NCI-H2171 treated with DMSO at 0.1 percent for 48 hours (cell line): ENCODE data around the gene MLC1.

Experiments used
- DNase-seq: peaks from one replicate; lab custom pipeline; 2025; lab: John Stamatoyannopoulos, UW

MLC1 gene

GRCh38 chr22:50085211-50085972, at the start of gene MLC1:
TSS of gene MLC1 (minus strand) at chr22:50085426. CDS start at chr22:50084902, 524 bp downstream.
- DNase-seq, result no peak

DNA sequence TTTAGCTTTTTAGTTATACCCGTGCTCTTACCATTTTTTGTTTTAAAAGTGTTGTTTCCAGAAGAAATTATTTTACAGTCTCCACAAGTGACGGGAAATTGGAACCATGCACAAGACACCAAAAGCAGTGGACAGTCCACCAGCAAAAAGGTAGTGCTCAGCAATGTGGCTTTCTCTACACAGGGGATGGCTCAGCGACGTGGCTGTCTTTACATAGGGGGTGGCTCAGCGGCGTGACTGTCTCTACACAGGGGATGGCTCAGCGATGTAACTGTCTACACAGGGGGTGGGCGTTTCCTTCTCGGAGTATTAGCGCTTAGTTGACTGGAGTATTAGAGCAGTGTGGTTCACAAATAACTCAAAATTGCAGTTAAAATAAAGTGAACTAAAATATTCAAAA, 49.3 kb upstream of the MLC1 start:
- no peak for DNase-seq

DNA sequence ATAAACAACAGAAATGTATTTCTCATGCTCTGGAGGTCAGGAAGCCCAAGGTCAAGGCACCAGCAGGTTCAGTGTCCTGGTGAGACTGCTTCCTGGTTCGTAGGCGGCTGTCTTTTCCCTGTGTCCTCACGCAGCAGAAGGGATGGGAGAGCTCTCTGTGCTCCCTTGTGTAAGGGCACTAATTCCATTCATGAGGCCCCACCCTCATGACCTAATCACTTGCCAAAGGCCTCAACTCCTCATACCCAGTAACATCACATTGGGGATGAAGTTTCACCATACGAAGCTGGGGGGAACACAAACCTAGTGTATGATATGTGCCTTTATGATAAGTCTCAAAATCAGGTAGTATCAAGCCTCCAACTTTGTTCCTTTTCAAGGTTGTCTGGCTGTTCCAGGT, 46.7 kb upstream of the MLC1 start:
- no peak for DNase-seq

DNA sequence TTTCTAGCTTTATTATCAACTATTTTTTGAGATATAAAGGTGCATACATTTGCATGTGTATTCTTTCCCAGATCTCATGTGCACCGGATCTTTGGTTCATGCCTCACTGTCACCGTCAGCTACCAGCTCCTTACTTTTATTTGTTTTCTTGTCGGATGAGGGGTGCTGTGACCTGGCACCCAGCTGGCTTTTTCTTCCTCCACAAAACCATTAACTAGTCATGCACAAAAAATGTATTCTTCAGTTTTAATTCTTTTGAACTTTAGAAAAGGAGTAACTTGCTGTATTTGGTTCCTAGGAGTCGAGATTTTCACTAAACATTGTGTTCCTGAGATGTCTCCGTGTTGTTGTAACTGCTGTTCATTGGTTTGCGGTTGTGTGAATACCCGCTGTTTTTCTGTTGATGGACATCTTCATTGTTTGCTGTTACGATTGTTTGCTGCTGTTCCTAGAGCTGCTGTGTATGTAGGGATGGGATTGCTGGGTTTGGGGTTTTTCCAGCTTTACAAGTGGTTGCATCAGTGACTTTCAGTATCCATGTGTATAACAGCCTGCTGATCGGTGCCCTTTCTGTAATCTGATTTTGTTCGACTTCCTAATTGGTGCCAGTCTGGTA, 44.0 kb upstream of the MLC1 start:
- DNase-seq, result no peak

DNA sequence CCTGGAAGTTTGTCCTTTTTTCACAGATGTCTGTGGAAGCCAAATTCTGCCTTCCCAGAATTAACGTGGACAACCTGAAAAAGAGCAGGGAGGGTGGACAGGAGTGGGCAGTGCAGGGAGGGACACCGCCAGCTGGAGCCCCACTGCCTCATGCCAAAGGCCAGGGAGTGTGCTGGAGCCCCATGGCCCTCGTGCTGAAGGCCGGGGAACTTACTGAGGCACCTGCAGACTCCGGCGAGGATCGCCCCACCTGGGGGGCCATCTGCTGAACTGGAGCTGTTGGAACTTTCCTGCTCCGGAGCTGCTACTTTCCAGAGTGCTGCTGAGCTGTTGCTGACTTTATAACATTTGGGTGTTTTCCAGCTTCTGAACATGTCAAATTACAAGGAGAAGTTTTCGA, 39.8 kb upstream of the MLC1 start:
- DNase-seq, result no peak

- DNase-seq, result no peak
These were observed 37.9 kb upstream of the MLC1 start for GRCh38 chr22:50123119-50123518.

GRCh38 chr22:50121202-50121740, 36.0 kb upstream of the MLC1 start:
- DNase-seq, result no peak

- no peak for DNase-seq
These were observed 34.6 kb upstream of the MLC1 start for GRCh38 chr22:50119768-50120251.

DNA sequence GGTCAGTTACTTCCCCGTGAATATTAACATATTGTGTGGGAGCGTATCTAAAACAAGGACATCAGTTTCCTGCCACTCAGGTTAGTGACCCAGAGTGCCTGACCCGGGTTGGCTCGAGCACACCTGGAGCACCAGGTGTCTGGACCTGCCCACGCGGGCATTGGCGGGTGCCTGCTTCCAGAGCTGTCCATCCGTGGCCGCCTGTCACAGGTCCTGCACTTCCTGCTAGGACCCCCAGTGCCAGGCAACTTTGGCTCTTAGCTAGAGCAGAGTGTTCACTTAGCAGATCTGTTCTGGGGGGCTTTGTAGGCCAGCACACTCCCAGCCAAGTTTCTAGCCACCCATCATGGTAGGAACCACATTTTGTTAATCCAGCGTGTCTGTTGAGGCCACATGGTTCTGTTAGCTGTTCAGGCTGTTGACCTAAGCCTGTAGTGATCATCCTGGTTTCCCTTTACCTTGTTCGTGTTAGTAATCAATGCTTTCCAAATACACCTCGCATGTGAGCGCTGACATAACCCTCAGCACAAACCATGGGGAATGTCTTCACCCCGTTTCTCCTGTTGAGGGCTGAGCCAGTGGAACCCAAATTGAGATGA, 34.0 kb upstream of the MLC1 start:
- DNase-seq, result no peak

DNA sequence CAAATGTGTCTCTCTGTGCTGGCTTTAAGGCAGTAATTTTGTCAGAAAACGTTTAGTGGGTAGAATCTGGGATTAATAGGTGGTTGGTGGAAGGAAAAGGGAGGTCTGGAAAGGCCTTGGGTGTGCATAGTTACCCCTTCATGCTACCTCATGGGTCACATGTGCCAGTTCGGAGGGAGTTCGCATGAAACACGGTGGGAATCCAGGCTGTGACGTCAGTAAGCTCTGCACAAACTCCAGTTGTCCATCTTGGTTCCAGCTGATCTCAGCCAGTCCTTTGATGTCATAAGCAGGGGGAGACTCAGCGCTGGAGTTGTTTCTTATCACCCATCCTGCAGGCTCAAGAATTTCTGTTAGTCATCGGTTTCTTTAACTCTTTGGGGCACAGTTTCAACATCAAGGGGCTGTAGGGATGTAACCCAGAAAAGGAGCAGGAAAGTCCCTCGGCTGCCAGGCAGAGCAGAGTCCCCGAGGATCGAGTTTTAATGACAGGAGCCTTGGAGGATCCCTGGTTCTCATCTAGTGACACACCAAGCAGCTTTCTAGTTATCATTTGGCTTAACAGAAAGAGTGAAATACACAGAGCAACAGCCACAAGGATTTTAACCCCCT, 33.4 kb upstream of the MLC1 start:
- no peak for DNase-seq

DNA sequence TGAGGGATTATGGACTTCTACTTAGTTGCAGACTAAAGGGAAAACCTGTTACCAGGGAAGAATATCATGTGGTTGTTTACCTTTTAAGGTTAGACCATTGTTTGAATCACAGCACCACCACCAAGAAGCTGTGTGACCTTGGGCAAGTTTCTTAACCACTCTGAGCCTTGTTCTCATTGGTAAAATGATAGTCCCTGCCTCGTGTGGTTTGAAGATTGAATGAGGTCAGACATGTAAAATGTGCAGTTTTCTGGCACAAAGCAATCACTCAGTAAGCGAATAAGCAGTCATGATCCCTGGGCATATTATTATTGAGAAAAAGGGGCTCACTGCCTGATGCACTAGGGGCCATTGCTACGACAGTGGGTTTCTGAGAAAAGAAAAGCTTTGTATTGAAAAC, 32.9 kb upstream of the MLC1 start:
- DNase-seq, result no peak

DNA sequence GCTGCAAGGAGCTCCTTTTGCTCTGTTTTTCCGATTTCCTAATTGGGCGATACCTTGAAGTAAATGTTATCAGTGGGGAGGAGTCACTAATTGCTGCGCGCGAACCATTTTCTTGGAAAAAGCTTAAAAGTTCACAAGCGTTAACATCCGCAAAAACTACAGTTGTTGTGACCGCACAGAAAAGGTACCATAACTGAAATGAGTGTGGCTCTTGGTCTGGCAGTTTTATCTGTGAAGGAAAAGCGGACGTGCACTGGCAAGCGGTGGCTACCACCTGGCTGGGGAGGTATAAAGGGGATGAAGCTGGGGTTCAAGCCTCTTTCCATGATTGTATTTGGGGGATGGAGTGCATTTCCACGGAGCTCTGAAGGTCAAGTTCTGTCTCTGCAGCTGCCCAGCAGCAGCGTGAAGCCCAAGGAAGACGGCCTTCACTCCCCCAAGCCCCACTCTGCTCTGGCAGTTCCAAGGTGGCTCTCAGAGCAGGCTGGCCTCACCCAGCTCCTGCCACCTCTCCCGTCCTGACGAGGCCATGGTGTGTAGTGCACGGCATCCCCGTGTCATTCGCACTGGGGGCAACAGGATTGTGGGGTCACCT, 32.0 kb upstream of the MLC1 start:
- no peak for DNase-seq

DNA sequence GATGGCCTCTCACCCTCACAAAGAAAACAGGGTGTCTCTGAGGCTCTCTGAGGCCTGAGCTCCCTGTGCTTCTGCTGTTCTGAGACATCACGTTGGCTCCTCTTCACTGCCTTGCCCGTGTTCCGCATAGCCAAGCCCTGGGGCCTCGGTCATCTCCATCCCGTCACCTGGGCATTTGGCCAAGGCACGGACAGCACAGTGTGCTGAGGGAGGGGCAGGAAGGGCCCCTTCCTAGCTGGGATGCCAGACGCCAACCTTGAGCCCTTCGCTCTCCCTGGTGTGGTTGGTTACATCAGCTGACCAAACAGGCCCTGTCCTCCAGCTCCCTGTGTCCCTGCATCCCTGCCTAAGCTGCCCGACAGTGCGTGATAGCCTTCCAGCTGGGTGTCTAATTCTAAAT, 30.5 kb upstream of the MLC1 start:
- DNase-seq, result no peak

DNA sequence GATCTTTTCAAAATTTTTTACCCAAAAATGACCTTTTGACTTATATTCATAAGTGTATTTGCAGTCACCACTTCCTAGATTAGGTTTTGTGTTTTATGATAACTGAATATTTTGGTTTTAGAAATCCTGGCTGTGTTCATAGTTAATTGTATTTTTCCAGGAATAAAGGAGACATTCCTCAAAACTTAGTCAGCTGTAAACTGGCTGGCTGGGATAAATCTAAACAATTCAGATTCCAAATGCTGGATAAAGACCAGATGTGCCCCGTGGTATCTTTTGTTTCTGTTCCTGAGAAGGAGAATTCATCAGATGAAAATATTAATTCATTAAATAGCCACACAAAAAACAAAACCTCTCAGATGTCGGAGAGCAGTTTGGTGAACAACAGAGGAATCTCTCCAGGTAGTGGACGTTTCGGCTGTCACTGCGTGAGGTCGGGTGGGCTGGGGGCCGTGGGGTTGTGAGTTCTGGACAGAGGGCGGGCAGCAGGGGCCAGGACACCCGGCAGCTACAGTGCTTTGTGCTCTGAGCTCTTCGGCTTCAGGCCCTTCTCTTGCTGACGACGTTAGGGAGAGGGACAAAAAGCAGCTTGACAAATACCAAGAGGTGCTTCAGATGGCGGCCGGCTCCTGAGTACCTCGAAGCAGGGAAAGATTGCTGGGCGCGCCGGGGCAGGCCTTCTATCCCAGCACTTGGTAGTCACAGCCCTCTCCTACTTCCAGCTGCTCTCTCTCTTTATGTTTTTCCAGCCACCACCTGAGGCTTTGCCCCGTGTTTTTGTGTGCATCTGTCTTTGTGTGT, 29.2 kb upstream of the MLC1 start:
- DNase-seq, result peak; percentile 80

- DNase-seq, result no peak
These were observed 27.2 kb upstream of the MLC1 start for GRCh38 chr22:50112151-50113118.

- DNase-seq, result no peak
These were observed 25.8 kb upstream of the MLC1 start for GRCh38 chr22:50111056-50111455.

- DNase-seq, result no peak
These were observed 22.3 kb upstream of the MLC1 start for GRCh38 chr22:50107529-50107928.

DNA sequence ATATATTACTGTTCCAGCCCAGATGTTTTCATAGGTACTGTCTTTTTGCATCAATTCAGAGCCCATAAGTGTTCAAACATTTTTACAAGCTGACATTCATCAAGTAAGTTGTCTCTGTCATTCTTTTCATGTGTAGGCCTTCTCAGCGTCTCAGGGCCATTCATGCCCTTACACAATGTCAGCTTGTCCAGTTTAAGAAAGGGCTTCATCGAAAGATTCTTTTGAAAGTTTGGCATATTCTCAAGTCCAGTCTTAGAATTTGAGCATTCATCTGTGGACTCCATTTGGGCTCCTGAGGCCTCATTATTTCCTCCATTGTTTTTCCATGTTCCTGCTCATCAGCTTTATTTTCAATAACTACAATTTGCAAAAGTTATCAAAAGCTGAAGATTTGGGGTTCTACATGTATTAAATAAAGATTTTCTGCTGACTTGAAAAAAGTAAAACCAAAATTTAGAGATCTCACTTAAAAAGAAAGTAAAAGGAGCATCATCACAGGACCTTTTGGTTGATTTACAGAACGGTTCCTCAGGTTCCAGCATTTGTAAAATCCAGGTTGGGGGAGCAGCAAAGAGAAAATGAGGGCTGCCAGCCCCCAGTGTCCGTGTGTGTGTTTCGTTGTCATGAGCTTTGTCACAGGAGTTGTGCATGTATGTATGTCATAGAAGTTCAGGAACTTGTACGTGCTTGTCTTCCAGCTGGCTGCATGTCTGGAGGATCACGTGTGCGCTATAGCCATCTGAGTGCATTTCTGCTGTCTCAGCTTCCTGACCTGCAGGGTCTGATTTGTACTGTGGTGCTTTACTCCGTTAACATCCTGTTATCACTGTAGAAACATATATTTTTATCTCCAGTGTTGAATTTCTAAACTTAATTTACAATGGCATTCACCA, 20.2 kb upstream of the MLC1 start:
- DNase-seq, result peak; percentile 33

DNA sequence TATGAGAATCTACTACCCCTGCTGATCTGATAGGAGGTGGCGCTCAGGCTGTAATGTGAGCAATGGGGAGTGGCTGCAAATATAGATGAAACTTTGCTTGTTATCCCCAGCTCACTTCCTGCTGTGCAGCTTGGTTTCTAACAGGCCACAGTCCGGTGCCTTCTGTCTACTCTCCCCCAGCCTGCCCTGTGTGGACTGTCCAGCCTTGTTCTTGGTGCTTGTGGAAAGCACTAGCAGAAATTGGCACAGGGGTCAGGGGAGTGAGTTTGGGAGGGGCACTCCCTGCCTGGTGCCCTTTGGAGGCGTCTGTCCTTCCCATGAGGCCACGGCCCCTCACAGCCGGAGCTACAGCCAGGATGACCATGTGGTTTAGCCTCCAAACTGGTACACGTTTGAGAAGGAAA, 18.9 kb upstream of the MLC1 start:
- no peak for DNase-seq
